Posterior vena cava (tissue), 2 donors: ENCODE data around the gene BCAP29. TPM values are rescaled to one million over a fixed set of nuclear protein-coding genes. Genes with fewer than 3 reads are reported as not detected.

Experiments used
- DNase-seq: peaks from one replicate; pipeline ENCODE4 v3.0.0-alpha.2; 2020; ENCODE audit warnings: low spot score
- intact Hi-C, 2 donors: fragments of 100-400 bp; cut with DNase I; formaldehyde crosslinking; loops; one replicate each; pipeline versions ENCODE4 v1.14.1 to v1.14.2; 2022 to 2023
- total RNA-seq, 2 donors: library from RNA; stranded (reverse); fragmentation: NEBNext Ultra II Directional; extraction: Animal tissue kit (Norgen Biotek cat#: 25700); gene quantifications; one replicate each; pipeline ENCODE4 v1.2.1, GENCODE V29; 2021
- donor health status: DM: yes; HTN: yes; CAD: no.
- donor health status: DM: yes; HTN: yes; CAD: no.

The BCAP29 gene
- total RNA-seq, 2 donors from 2014 or later: 60.8 to 108 TPM

GRCh38 chr7:107652642-107653041, 72.6 kb downstream of the BCAP29 start:
- intact Hi-C loops: loop anchor here in 1 of 2 donors (2.0 kb wide), 1 partner anchor 330 kb away; no protein-coding TSS in a partner anchor
- no peak for DNase-seq

GRCh38 chr7:107658467-107658866, 78.4 kb downstream of the BCAP29 start:
- no peak for DNase-seq
- intact Hi-C loops: no loop called here

- DNase-seq: no peak
- intact Hi-C loops: no loop called here
Observed at GRCh38 chr7:107659666-107660065, 79.6 kb downstream of the BCAP29 start.

GRCh38 chr7:107660381-107661080, 80.5 kb downstream of the BCAP29 start, which contains the start of gene SLC26A4:
TSS of gene SLC26A4 (plus strand) at chr7:107660828. CDS start at chr7:107661642, 814 bp downstream.
- intact Hi-C loops: loop anchor here in 1 of 2 donors (1.0 kb wide), 1 partner anchor 28 kb away; no protein-coding TSS in a partner anchor
- no peak for DNase-seq

GRCh38 chr7:107661081-107661864, 81.2 kb downstream of the BCAP29 start:
- intact Hi-C loops: loop anchor here in 1 of 2 donors (1.0 kb wide), 1 partner anchor 27 kb away; no protein-coding TSS in a partner anchor
- peak; percentile 83 for DNase-seq

- intact Hi-C loops: loop anchor here in 1 of 2 donors (1.0 kb wide), 1 partner anchor 26 kb away; no protein-coding TSS in a partner anchor
Observed at GRCh38 chr7:107661865-107662379, 81.9 kb downstream of the BCAP29 start.

GRCh38 chr7:107663196-107663595, 83.2 kb downstream of the BCAP29 start:
- no peak for DNase-seq
- intact Hi-C loops: no loop called here

More at GRCh38 chr7:107661865-107662379, 81.9 kb downstream of the BCAP29 start:
- DNase-seq: no peak

- intact Hi-C loops: no loop called here
Observed at GRCh38 chr7:107666790-107667189, 86.7 kb downstream of the BCAP29 start.

GRCh38 chr7:107667341-107667740, 87.3 kb downstream of the BCAP29 start:
- intact Hi-C loops: no loop called here
- no peak for DNase-seq

More at GRCh38 chr7:107666790-107667189, 86.7 kb downstream of the BCAP29 start:
- no peak for DNase-seq

GRCh38 chr7:107668296-107668695, 88.2 kb downstream of the BCAP29 start:
- intact Hi-C loops: no loop called here
- no peak for DNase-seq

Other genes starting within 250 kb of the BCAP29 start
- not detected for gene GPR22, start 110.2 kb upstream of the BCAP29 start, total RNA-seq
- 10 to 100 TPM; 41.8 to 50.2 TPM for gene COG5, start 16.3 kb upstream of the BCAP29 start, total RNA-seq
- 1 to 10 TPM; 5.4 to 6.6 TPM for gene DUS4L, start 16.3 kb upstream of the BCAP29 start, total RNA-seq
- gene SLC26A4, start 80.6 kb downstream of the BCAP29 start, total RNA-seq: under 1 TPM; 0.57 to 0.60 TPM
- 10 to 100 TPM; 18.6 to 20.7 TPM for gene CBLL1, start 163.9 kb downstream of the BCAP29 start, total RNA-seq
- gene SLC26A3, start 223.0 kb downstream of the BCAP29 start, total RNA-seq: not detected